Gastrocnemius medialis (tissue), 4 donors: ENCODE measurements around the gene TRIM44. TPM values are rescaled to one million over a fixed set of nuclear protein-coding genes. Genes with fewer than 3 reads are reported as not detected.

Source experiments
- ATAC-seq, 2 donors: fragments of 150-250 bp; one replicate each; pipeline ENCODE4 v1.9.1; 2016
- DNase-seq, 2 donors: peaks; one replicate each; pipeline ENCODE4 v3.0.0-alpha.2; 2019
- H3K27ac ChIP-seq, 4 donors: fragments of 200-600 bp; sonication (generic); 1 replicate in 1 of 4; 2 replicates in 3 of 4; pipeline ENCODE4 v1.5.1; 2016 to 2018; ENCODE audit warnings: mild to moderate bottlenecking in 2 of 4, moderate library complexity in 1 of 4
- H3K27me3 ChIP-seq, 3 donors: fragments of 200-600 bp; sonication (generic) in 2 of 3; 1 replicate in 1 of 3; 2 replicates in 2 of 3; pipeline versions ENCODE4 v1.5.1 to v1.6.0; 2016 to 2019; ENCODE audit warnings: mild to moderate bottlenecking in 1 of 3, moderate library complexity in 1 of 3
- H3K36me3 ChIP-seq, 2 donors: fragments of 200-600 bp; sonication (generic) in 1 of 2; one replicate each; pipeline ENCODE4 v1.5.1; 2017 to 2018
- H3K4me1 ChIP-seq, 2 donors: fragments of 200-600 bp; sonication (generic) in 1 of 2; one replicate each; pipeline ENCODE4 v1.5.1; 2016 to 2017; ENCODE audit warnings: mild to moderate bottlenecking in 2 of 2
- H3K4me3 ChIP-seq, 4 donors: fragments of 200-600 bp; sonication (generic) in 3 of 4; 1 replicate in 1 of 4; 2 replicates in 3 of 4; pipeline ENCODE4 v1.5.1; 2016 to 2019; ENCODE audit warnings: mild to moderate bottlenecking in 2 of 4
- H3K9me3 ChIP-seq, 3 donors: fragments of 200-600 bp; sonication (generic) in 2 of 3; 1 replicate in 1 of 3; 2 replicates in 2 of 3; pipeline ENCODE4 v1.5.1; 2016 to 2019
- CTCF ChIP-seq, 5 experiments: fragments of 450-650 bp in 3 of 5; fragments of 200-600 bp in 2 of 5; sonication (generic) in 2 of 5; IDR thresholded peaks in 4 of 5; conservative IDR thresholded peaks in 1 of 5; 1 replicate in 4 of 5; 2 replicates in 1 of 5; pipeline ENCODE4 v1.5.1; 2016 to 2019; ENCODE audit warnings: antibody characterized with exemption in 5 of 5, mild to moderate bottlenecking in 3 of 5, moderate library complexity in 3 of 5
- POLR2A ChIP-seq, 2 donors: fragments of 450-650 bp; IDR thresholded peaks; one replicate each; pipeline ENCODE4 v1.6.1; 2017; ENCODE audit warnings: antibody characterized with exemption in 2 of 2, mild to moderate bottlenecking in 2 of 2, moderate library complexity in 2 of 2
- in situ Hi-C, 4 donors: fragments of 200-750 bp; cut with MboI; loops; one replicate each; pipeline versions ENCODE4 v1.15.0 to v1.8.0; 2017; ENCODE audit warnings: low sequenced_read_pairs in 4 of 4
- intact Hi-C: fragments of 100-400 bp; cut with DNase I; formaldehyde crosslinking; loops from one replicate; pipeline ENCODE4 v1.15.1; 2023; ENCODE audit warnings: low total_unique reads
- total RNA-seq, 4 donors: library from RNA; depleted of rRNA; stranded (reverse); fragments of >200 nt; gene quantifications; one replicate each; pipeline versions ENCODE4 v1.1.0 to v1.2.3, GENCODE V29; 2016

TRIM44 gene
- total RNA-seq, 4 donors from 2014 or later, result 25.5 to 30.5 (median 26.2) TPM

GRCh38 chr11:35617687-35618496, 44.7 kb upstream of the TRIM44 start, which contains the start of gene FJX1:
FJX1 (plus strand) TSS chr11:35618460; CDS start chr11:35618637, 177 bp downstream.
- DNase-seq (peak; percentile 4 to 12), ATAC-seq (peak; percentile 52 to 53)
- Histone ChIP-seq H3K27ac (peak within 1 kb of the TSS; percentile 56 to 63 (median 60)), H3K36me3 (no peaks in the 10 kb centered on the region), H3K4me3 (peak within 1 kb of the TSS; percentile 55 to 78 (median 64)), H3K9me3 (no peaks in the 10 kb centered on the region), H3K27me3 (peaks cover 0 to 8% (median 2%) of the 10 kb centered on the region in 3 donors), H3K4me1 (peaks cover 9 to 22% of the 10 kb centered on the region in 2 donors)
- intact Hi-C loops (loop anchor here (2.0 to 10.0 kb wide), 5 partner anchors 205 to 874 kb away; no protein-coding TSS in a partner anchor), in situ Hi-C loops (loop anchor here (5.0 to 25.0 kb wide), 9 partner anchors 207 to 869 kb away; no protein-coding TSS in a partner anchor)
- TF ChIP-seq POLR2A (IDR thresholded peaks at IDR 0.05) (no peak), CTCF (IDR thresholded peaks at IDR 0.05 in 4 of 5, conservative IDR thresholded peaks at IDR 0.05 in 1 of 5) (no peak)

GRCh38 chr11:35618497-35619115, 44.0 kb upstream of the TRIM44 start:
- peak; percentile 49 to 55 for ATAC-seq
- Histone ChIP-seq H3K27me3 (peaks cover 0 to 7% (median 2%) of the 10 kb centered on the region in 3 donors), H3K4me1 (peaks cover 9 to 22% of the 10 kb centered on the region in 2 donors), H3K27ac (peak overlapping the region; percentile 56 to 63 (median 60)), H3K9me3 (no peaks in the 10 kb centered on the region), H3K4me3 (peak overlapping the region; percentile 55 to 78 (median 64)), H3K36me3 (no peaks in the 10 kb centered on the region)
- no peak for DNase-seq
- peak in 3 of 5 experiments; percentile 6 to 28 (median 13) for TF ChIP-seq CTCF (IDR thresholded peaks at IDR 0.05 in 4 of 5, conservative IDR thresholded peaks at IDR 0.05 in 1 of 5)
- TF ChIP-seq POLR2A (IDR thresholded peaks at IDR 0.05), result no peak
- intact Hi-C loops, result loop anchor here (1.0 to 10.0 kb wide), 3 partner anchors 44 to 874 kb away; partner anchors contain the start of gene TRIM44
- in situ Hi-C loops, result loop anchor here (5.0 to 25.0 kb wide), 9 partner anchors 206 to 869 kb away; no protein-coding TSS in a partner anchor

GRCh38 chr11:35619116-35619854, 43.3 kb upstream of the TRIM44 start:
- Histone ChIP-seq H3K9me3 (no peaks in the 10 kb centered on the region), H3K4me1 (peaks cover 9 to 22% of the 10 kb centered on the region in 2 donors), H3K36me3 (no peaks in the 10 kb centered on the region), H3K4me3 (peak overlapping the region; percentile 47 to 75 (median 64)), H3K27me3 (peaks cover 0 to 7% (median 2%) of the 10 kb centered on the region in 3 donors), H3K27ac (no peak overlapping the region)
- intact Hi-C loops, result loop anchor here (1.0 to 10.0 kb wide), 3 partner anchors 43 to 873 kb away; partner anchors contain the start of gene TRIM44
- ATAC-seq, result peak; percentile 10 to 12
- TF ChIP-seq CTCF (IDR thresholded peaks at IDR 0.05 in 4 of 5, conservative IDR thresholded peaks at IDR 0.05 in 1 of 5), result no peak
- no peak for TF ChIP-seq POLR2A (IDR thresholded peaks at IDR 0.05)
- DNase-seq, result peak in 1 of 2 donors; percentile 11
- in situ Hi-C loops, result loop anchor here (5.0 to 25.0 kb wide), 9 partner anchors 206 to 868 kb away; no protein-coding TSS in a partner anchor
